ENCODE results near the gene SMYD3. TPM values are rescaled to one million over a fixed set of nuclear protein-coding genes. Genes with fewer than 3 reads are reported as not detected.

SMYD3 gene
- total and polyA plus RNA-seq, 2 donors (not counting 3 experiments of a cell fraction or from before 2014, with no cell fraction given), result 16.0 to 32.1 TPM

DNA sequence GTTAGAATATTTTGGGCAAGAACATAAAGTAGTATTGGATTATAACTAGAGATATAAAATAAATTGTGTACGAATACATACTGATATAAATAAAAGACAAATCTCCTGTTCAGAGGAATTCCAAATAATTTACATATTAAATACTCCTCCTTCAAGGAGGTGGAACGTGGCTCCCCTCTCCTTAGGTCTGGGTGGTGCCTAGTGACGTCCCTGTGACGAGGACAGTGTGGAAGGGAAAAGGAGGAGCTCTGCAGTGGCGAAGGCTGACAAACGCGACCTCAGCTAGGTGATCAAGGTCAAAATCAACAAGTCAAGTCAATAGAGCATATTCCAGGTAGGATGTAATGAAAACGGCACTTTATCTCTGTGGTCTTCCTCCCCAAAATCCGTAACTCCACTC lies 310.0 kb downstream of the SMYD3 start:
- ChIA-PET CTCF (no interaction called here), POLR2A (no interaction called here)
- Histone ChIP-seq H3K9me3 (replicated peaks; ENCODE audit: control insufficient read depth, insufficient read depth, low read length) (no peaks in the 10 kb centered on the region), H3K4me3 (replicated peaks in 1 of 3; ENCODE audit: insufficient read depth in 1 of 3, low read depth in 1 of 3, low read length in 3 of 3) (no peak overlapping the region), H3K27ac (ENCODE audit: insufficient read depth, low read depth, low read length) (no peak overlapping the region), H3K36me3 (ENCODE audit: control insufficient read depth in 2 of 2, extremely low read depth in 1 of 2, insufficient read depth in 2 of 2, low read length in 2 of 2) (no peaks in the 10 kb centered on the region), H3K4me1 (ENCODE audit: control insufficient read depth, extremely low read depth, insufficient read depth, low read length) (no peaks in the 10 kb centered on the region), H2AFZ (ENCODE audit: low read depth, low read length) (no peak overlapping the region), H3K79me2 (ENCODE audit: control insufficient read depth, insufficient read depth, low read length) (no peaks in the 10 kb centered on the region), H3K4me2 (ENCODE audit: insufficient read depth, low read length) (no peak overlapping the region), H4K20me1 (replicated peaks; ENCODE audit: control insufficient read depth, extremely low read depth, insufficient read depth, low read length) (no peaks in the 10 kb centered on the region), H3K9me1 (replicated peaks; ENCODE audit: control insufficient read depth, extremely low read depth, insufficient read depth, low read length) (no peaks in the 10 kb centered on the region), H3K27me3 (ENCODE audit: control insufficient read depth in 2 of 2, insufficient read depth in 2 of 2, low read length in 2 of 2) (no peaks in the 10 kb centered on the region), H3K9ac (replicated peaks; ENCODE audit: extremely low read depth, insufficient read depth, low read length) (no peak overlapping the region)
- FAIRE-seq, result no peak
- no peak for DNase-seq (ENCODE audit: low read depth, low spot score)
- intact Hi-C loops (cut with micrococcal nuclease), result no loop called here
- TF ChIP-seq JUN (IDR thresholded peaks at IDR 0.05; ENCODE audit: borderline replicate concordance, insufficient read depth, insufficient read length, low read depth), result no peak
- TF ChIP-seq, protein P1, sequence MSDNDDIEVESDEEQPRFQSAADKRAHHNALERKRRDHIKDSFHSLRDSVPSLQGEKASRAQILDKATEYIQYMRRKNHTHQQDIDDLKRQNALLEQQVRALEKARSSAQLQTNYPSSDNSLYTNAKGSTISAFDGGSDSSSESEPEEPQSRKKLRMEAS (IDR thresholded peaks at IDR 0.05; ENCODE audit: insufficient read depth, insufficient read length), result no peak
- TF ChIP-seq POLR2AphosphoS5 (IDR thresholded peaks at IDR 0.05; ENCODE audit: insufficient read depth, low read depth, low read length), result no peak
- TF ChIP-seq MYC (IDR thresholded peaks at IDR 0.05; ENCODE audit: low read depth, low read length), result no peak
- no peak for TF ChIP-seq EZH2 (IDR thresholded peaks at IDR 0.05; ENCODE audit: borderline replicate concordance, low read depth, low read length, severe bottlenecking)
- no TSS peak for BruUV-seq (replicated peaks)
- dilution Hi-C loops (cut with MboI; ENCODE audit: extremely low pct_ligation_motif_present, low sequenced_read_pairs), result no loop called here

DNA sequence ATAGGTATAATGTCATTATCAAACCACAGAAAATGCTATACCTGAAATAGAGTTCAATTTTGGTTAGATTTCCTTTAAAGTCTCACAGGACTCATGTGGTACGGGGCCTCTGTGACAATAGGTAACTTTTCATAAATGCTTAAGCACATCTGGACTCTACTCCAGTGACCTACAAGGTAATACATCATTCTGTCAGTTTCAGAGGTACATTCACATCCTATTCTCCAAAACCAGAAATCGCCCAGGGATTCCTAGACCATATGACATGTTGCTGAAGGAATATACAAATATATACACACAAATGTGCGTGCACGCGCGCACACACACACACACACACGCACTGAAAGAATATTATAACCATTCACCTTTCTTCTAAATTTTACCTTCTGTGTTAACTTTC lies 311.8 kb downstream of the SMYD3 start:
- Histone ChIP-seq H3K4me3 (replicated peaks in 1 of 3; ENCODE audit: insufficient read depth in 1 of 3, low read depth in 1 of 3, low read length in 3 of 3) (no peak overlapping the region), H3K4me2 (ENCODE audit: insufficient read depth, low read length) (no peak overlapping the region), H3K27me3 (ENCODE audit: control insufficient read depth in 2 of 2, insufficient read depth in 2 of 2, low read length in 2 of 2) (no peaks in the 10 kb centered on the region), H3K27ac (ENCODE audit: insufficient read depth, low read depth, low read length) (no peak overlapping the region), H3K9me3 (replicated peaks; ENCODE audit: control insufficient read depth, insufficient read depth, low read length) (no peaks in the 10 kb centered on the region), H3K9me1 (replicated peaks; ENCODE audit: control insufficient read depth, extremely low read depth, insufficient read depth, low read length) (no peaks in the 10 kb centered on the region), H4K20me1 (replicated peaks; ENCODE audit: control insufficient read depth, extremely low read depth, insufficient read depth, low read length) (no peaks in the 10 kb centered on the region), H3K4me1 (ENCODE audit: control insufficient read depth, extremely low read depth, insufficient read depth, low read length) (no peaks in the 10 kb centered on the region), H3K9ac (replicated peaks; ENCODE audit: extremely low read depth, insufficient read depth, low read length) (no peak overlapping the region), H2AFZ (ENCODE audit: low read depth, low read length) (no peak overlapping the region), H3K36me3 (ENCODE audit: control insufficient read depth in 2 of 2, extremely low read depth in 1 of 2, insufficient read depth in 2 of 2, low read length in 2 of 2) (no peaks in the 10 kb centered on the region), H3K79me2 (ENCODE audit: control insufficient read depth, insufficient read depth, low read length) (no peaks in the 10 kb centered on the region)
- DNase-seq (ENCODE audit: low read depth, low spot score), result no peak
- intact Hi-C loops (cut with micrococcal nuclease) (no loop called here), dilution Hi-C loops (cut with MboI; ENCODE audit: extremely low pct_ligation_motif_present, low sequenced_read_pairs) (no loop called here)
- TF ChIP-seq JUN (IDR thresholded peaks at IDR 0.05; ENCODE audit: borderline replicate concordance, insufficient read depth, insufficient read length, low read depth), result no peak
- TF ChIP-seq EZH2 (IDR thresholded peaks at IDR 0.05; ENCODE audit: borderline replicate concordance, low read depth, low read length, severe bottlenecking), result no peak
- TF ChIP-seq MYC (IDR thresholded peaks at IDR 0.05; ENCODE audit: low read depth, low read length), result no peak
- TF ChIP-seq, protein P1 (IDR thresholded peaks at IDR 0.05; ENCODE audit: insufficient read depth, insufficient read length), result no peak
- CTCF ChIA-PET, result no interaction called here
- no TSS peak for BruUV-seq (replicated peaks)
- POLR2A ChIA-PET, result no interaction called here
- no peak for FAIRE-seq
